ENCODE data around the gene ABR.

DNA sequence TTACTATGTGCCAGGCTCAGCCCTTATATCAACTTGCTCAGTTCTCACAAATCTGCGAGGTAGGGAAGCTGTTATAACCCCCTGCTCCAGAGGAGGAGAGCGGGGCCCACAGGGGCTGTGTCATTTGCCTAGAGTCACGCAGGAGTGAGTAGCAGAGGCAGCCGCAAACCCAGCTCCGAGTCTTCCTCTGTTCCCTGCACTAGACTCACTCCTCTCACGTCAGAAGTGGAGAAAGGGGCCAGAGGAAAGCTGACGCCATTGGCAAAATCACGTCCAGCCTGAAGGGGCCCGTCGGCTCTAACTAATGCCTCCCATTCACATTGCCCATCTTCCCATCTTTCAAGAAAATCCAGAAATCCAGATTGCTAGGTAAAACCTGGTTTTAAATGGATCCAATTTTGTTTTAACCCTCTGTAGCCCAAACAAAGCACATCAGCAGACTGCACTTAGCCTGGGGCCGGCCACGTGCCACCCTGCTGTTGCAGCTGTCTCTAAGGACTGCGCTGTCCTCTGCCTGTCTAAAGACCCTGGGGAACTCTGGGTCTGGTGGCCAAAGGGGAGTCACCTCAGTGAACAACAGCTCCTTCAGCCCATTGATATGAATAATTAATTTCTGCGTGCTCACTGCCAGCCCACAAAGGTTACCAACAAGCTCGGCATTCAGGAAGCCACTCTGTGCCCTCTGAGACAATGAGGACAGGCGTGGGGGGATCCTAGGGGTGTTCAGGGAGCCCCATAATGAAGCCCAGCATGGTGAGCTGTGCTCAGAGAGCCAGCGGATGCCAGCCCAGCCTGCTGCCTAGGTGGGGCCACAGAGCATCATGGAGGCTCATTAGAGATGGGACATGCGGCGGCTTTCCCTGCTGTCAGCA lies 36.7 kb upstream of the ABR start:
- no peak for TF ChIP-seq TAF1 (conservative IDR thresholded peaks at IDR 0.05)
- no peak for TF ChIP-seq REST (IDR thresholded peaks at IDR 0.05)
- no peak for TF ChIP-seq CTCF (IDR thresholded peaks at IDR 0.05; ENCODE audit: low read depth, low read length, missing input control)
- no peak for TF ChIP-seq RAD21 (IDR thresholded peaks at IDR 0.05)
- TF ChIP-seq YY1 (IDR thresholded peaks at IDR 0.05): no peak
- TF ChIP-seq ATF3 (IDR thresholded peaks at IDR 0.05): no peak
- TF ChIP-seq GABPA (IDR thresholded peaks at IDR 0.05 in 1 of 2, conservative IDR thresholded peaks at IDR 0.05 in 1 of 2): no peak
- TF ChIP-seq FOXA1 (IDR thresholded peaks at IDR 0.05): no peak
- TF ChIP-seq RXRA (IDR thresholded peaks at IDR 0.05): no peak
- TF ChIP-seq NR2F2 (IDR thresholded peaks at IDR 0.05): no peak
- TF ChIP-seq ZBTB33 (IDR thresholded peaks at IDR 0.05): no peak

Data from liver (tissue), 3 donors.